DOHH2 (cell line): ENCODE measurements around the gene ABRACL.

Experiments used
- H3F3A ChIP-seq: fragments of 200-600 bp; sonication (generic), shearing (Covaris generic); 2 replicates; pipeline ENCODE4 v1.6.0; 2016; ENCODE audit warnings: antibody characterized with exemption, mild to moderate bottlenecking; ENCODE audit not compliant: control insufficient read depth, insufficient read depth
- H3K27ac ChIP-seq: fragments of 200-600 bp; sonication (generic); 2 replicates; pipeline ENCODE4 v1.5.1; 2014; ENCODE audit warnings: low read depth, mild to moderate bottlenecking, low read length, moderate library complexity
- H3K27me3 ChIP-seq: fragments of 200-600 bp; sonication (generic); 2 replicates; pipeline ENCODE4 v1.6.1; 2014; ENCODE audit warnings: mild to moderate bottlenecking, low read length, mixed read lengths; ENCODE audit not compliant: control insufficient read depth
- H3K36me3 ChIP-seq: fragments of 200-600 bp; sonication (generic); 2 replicates; pipeline ENCODE4 v1.6.1; 2014; ENCODE audit warnings: mild to moderate bottlenecking, low read length, moderate library complexity, mixed read lengths; ENCODE audit not compliant: control insufficient read depth
- H3K4me1 ChIP-seq: fragments of 200-600 bp; sonication (generic); 2 replicates; pipeline ENCODE4 v1.6.1; 2014; ENCODE audit warnings: mild to moderate bottlenecking, low read length, mixed read lengths; ENCODE audit not compliant: control insufficient read depth
- H3K4me2 ChIP-seq: fragments of 200-600 bp; sonication (generic); 2 replicates; pipeline ENCODE4 v1.6.0; 2014; ENCODE audit warnings: mild to moderate bottlenecking, low read length, moderate library complexity
- H3K4me3 ChIP-seq: fragments of 200-600 bp; sonication (generic); 2 replicates; pipeline ENCODE4 v1.5.1; 2014; ENCODE audit warnings: mild to moderate bottlenecking, low read length, mixed read lengths
- H3K79me2 ChIP-seq: fragments of 200-600 bp; sonication (generic); 2 replicates; pipeline ENCODE4 v1.6.1; 2014; ENCODE audit warnings: mild to moderate bottlenecking, low read length, mixed read lengths; ENCODE audit not compliant: control insufficient read depth
- H3K9me2 ChIP-seq: fragments of 200-600 bp; sonication (generic); replicated peaks from 2 replicates; pipeline ENCODE4 v1.6.1; 2014; ENCODE audit warnings: mild to moderate bottlenecking, low read length, mixed read lengths; ENCODE audit not compliant: control insufficient read depth
- H3K9me3 ChIP-seq: fragments of 200-600 bp; sonication (generic); 2 replicates; pipeline ENCODE4 v1.6.1; 2014; ENCODE audit warnings: antibody characterized with exemption, low read length, mixed read lengths; ENCODE audit not compliant: control insufficient read depth, insufficient read depth
- H4K20me1 ChIP-seq: fragments of 200-600 bp; sonication (generic); 2 replicates; pipeline ENCODE4 v1.6.0; 2014; ENCODE audit warnings: low read depth, mild to moderate bottlenecking, antibody characterized with exemption, low read length, moderate library complexity; ENCODE audit not compliant: control insufficient read depth, insufficient read depth
- CTCF ChIP-seq: fragments of 200-600 bp; sonication (generic); IDR thresholded peaks from one replicate; pipeline ENCODE4 v1.5.1; 2014; ENCODE audit warnings: antibody characterized with exemption, mild to moderate bottlenecking, low read depth, low read length; ENCODE audit not compliant: poor library complexity, severe bottlenecking
- EZH2phosphoT487 ChIP-seq: fragments of 200-600 bp; sonication (generic); IDR thresholded peaks from 2 replicates; pipeline ENCODE4 v1.6.1; 2017; ENCODE audit warnings: borderline replicate concordance, mild to moderate bottlenecking, antibody characterized with exemption, low read length, moderate library complexity, mixed read lengths

ABRACL gene

GRCh38 chr6:138987643-138988468, 40.7 kb upstream of the ABRACL start, which contains the start of gene REPS1:
TSS of gene REPS1 (minus strand) at chr6:138988253. CDS start at chr6:138987682, 571 bp downstream.
- Histone ChIP-seq H3K27me3 (no peaks in the 10 kb centered on the region), H3K4me2 (peak within 1 kb of the TSS; percentile 87), H4K20me1 (peaks cover 17% of the 10 kb centered on the region; the same call in 1 of the 2 replicates), H3K79me2 (peaks cover 47% of the 10 kb centered on the region), H3F3A (no peaks in the 10 kb centered on the region), H3K36me3 (peaks cover 6% of the 10 kb centered on the region), H3K9me3 (no peaks in the 10 kb centered on the region), H3K4me3 (peak within 1 kb of the TSS; percentile 90), H3K4me1 (peaks cover 29% of the 10 kb centered on the region), H3K27ac (peak within 1 kb of the TSS; percentile 54), H3K9me2 (no peaks in the 10 kb centered on the region)
- TF ChIP-seq EZH2phosphoT487 (no peak), CTCF (peak; percentile 84)

- Histone ChIP-seq H3K36me3 (peaks cover 6% of the 10 kb centered on the region), H3K9me2 (no peaks in the 10 kb centered on the region), H3K9me3 (no peaks in the 10 kb centered on the region), H3K4me1 (peaks cover 29% of the 10 kb centered on the region), H3K4me3 (peak overlapping the region; percentile 90), H3K4me2 (peak overlapping the region; percentile 87), H4K20me1 (peaks cover 16% of the 10 kb centered on the region; the same call in 1 of the 2 replicates), H3K79me2 (peaks cover 42% of the 10 kb centered on the region), H3F3A (no peaks in the 10 kb centered on the region), H3K27me3 (no peaks in the 10 kb centered on the region), H3K27ac (no peak overlapping the region)
- TF ChIP-seq CTCF (no peak), EZH2phosphoT487 (no peak)
These were observed 40.1 kb upstream of the ABRACL start for GRCh38 chr6:138988469-138988834.

GRCh38 chr6:138989098-138989983, 39.2 kb upstream of the ABRACL start:
- H3K9me3 ChIP-seq: no peaks in the 10 kb centered on the region
- H4K20me1 ChIP-seq: peaks cover 16% of the 10 kb centered on the region; the same call in 1 of the 2 replicates
- peaks cover 6% of the 10 kb centered on the region for H3K36me3 ChIP-seq
- no peak for TF ChIP-seq EZH2phosphoT487
- TF ChIP-seq CTCF: no peak
- H3K79me2 ChIP-seq: peaks cover 33% of the 10 kb centered on the region
- H3K27me3 ChIP-seq: no peaks in the 10 kb centered on the region
- H3K4me1 ChIP-seq: peaks cover 29% of the 10 kb centered on the region
- no peak overlapping the region; the same call in 1 of the 2 replicates for H3K4me2 ChIP-seq
- H3K9me2 ChIP-seq: no peaks in the 10 kb centered on the region
- H3F3A ChIP-seq: no peaks in the 10 kb centered on the region
- H3K27ac ChIP-seq: no peak overlapping the region
- H3K4me3 ChIP-seq: no peak overlapping the region
